LNCAP (cell line): ENCODE data around the gene ST8SIA3.

Source experiments
- TF ChIP-seq, protein P1 (sequence below): fragments of 450-650 bp; IDR thresholded peaks from 2 replicates; pipeline ENCODE4 v1.5.1; 2017; ENCODE audit warnings: mild to moderate bottlenecking

Gene ST8SIA3

DNA sequence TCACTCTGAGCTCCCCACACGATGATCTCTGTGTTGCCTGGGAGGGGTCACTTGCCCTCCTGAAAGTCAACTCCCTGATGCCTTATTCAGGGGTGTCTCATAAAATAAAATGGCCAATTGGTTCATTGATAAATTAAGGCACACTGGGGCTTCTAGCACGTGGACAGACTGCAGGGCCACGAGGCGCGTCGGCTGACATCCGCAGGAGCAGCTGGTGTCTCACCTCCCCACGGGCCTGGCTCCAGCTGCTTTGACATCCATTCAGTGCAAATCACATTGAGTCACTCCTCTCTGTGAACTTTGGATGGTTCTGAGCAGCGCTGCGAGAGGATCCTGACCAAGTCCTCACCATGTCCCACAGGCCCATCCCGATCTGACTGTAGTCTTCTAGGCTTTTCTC lies 4.6 kb upstream of the ST8SIA3 start:
- TF ChIP-seq, protein P1, sequence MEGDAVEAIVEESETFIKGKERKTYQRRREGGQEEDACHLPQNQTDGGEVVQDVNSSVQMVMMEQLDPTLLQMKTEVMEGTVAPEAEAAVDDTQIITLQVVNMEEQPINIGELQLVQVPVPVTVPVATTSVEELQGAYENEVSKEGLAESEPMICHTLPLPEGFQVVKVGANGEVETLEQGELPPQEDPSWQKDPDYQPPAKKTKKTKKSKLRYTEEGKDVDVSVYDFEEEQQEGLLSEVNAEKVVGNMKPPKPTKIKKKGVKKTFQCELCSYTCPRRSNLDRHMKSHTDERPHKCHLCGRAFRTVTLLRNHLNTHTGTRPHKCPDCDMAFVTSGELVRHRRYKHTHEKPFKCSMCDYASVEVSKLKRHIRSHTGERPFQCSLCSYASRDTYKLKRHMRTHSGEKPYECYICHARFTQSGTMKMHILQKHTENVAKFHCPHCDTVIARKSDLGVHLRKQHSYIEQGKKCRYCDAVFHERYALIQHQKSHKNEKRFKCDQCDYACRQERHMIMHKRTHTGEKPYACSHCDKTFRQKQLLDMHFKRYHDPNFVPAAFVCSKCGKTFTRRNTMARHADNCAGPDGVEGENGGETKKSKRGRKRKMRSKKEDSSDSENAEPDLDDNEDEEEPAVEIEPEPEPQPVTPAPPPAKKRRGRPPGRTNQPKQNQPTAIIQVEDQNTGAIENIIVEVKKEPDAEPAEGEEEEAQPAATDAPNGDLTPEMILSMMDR: no peak

DNA sequence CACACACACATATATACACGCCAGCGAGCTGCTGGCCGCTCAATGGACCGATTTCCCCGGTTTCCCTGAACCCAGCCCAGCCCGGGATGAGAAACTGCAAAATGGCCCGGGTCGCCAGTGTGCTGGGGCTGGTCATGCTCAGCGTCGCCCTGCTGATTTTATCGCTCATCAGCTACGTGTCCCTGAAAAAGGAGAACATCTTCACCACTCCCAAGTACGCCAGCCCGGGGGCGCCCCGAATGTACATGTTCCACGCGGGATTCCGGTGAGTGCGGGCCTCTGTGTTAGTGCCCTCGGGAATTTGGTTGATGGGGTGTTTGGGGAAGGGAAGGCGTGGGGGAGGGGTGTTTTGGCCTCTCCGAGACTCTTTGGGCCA lies 392 bp downstream of the ST8SIA3 start:
- TF ChIP-seq, protein P1: no peak

DNA sequence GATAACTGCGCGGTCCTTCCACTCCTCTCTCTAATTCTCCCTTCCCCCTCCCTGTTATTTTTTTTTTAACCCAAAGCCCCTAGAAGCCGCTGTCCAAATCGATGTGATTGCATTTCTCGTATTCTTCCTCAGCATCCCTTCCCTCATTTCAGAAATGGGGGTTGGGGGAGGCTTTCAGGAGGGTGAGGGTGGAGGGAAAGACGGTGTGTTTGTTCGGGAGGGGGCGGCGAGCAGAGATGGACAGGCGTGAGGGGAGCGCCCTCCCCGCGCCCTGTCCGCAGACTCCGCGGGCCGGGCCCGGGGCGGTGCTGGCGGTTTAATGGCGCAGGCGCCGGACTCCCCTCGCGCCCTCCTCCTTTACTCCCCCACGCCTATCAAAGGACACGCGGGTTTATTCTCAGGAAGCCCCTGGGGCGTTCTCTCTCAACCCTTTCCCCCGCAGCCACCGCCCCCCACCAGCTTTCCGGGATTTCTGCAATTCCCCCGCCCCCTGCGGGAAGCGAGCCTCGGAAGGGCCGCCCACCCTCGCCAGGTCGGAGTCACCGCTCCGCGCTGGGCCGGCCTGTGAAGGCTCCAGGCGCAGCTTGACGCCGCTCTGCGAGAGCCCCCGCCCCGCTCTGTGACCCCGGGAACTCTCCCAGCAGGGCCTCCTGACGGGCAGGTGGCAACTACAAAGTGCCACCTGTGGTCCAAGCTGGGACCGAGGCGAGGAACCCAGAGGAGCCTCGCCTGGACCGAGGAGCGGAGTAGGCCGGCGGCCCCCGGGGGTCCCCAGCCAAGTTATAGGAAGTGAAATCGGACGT lies 981 bp downstream of the ST8SIA3 start:
- TF ChIP-seq, protein P1: no peak

- TF ChIP-seq, protein P1: no peak
Observed at GRCh38 chr18:57353940-57354461, 1.6 kb downstream of the ST8SIA3 start.

DNA sequence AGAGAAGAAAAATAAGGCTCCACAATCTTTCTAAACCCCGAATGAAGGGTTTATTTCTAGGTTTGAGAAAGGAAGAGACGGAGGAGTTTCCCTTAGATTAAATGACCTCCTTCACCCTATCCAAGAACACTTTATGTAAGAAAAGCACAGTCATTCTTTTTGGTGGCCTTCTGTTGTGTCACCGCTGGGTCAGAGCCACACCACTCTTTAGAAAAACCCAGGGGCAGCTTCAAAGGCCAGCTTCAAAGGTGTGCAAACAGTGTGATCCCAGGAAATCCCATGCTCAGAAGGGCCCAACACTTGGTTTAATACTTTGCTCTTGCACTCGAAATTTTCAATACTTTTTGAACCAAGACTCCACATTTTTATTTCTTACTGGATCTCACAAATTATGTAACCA lies 7.1 kb downstream of the ST8SIA3 start:
- TF ChIP-seq, protein P1: no peak

DNA sequence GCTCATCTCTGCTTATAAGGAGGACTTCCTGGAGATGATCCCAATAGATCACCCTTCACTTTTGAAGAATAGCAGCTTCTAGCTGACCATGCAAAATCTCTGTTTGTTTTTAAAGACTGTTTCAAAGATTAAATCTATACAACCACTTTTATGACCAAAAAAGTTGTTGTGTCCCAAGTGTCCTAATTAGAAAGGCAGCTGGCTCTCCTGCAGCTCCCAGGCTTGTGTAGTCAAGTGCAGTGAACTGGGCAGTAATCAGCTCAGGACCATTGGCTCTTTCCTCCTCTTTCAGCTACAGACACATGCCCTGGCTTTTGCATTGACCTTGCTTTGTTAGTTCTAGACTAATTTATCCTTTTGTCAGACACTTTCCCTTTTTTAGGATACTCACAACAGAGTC lies 10.4 kb downstream of the ST8SIA3 start:
- TF ChIP-seq, protein P1: no peak

GRCh38 chr18:57364460-57364859 lies 12.1 kb downstream of the ST8SIA3 start:
- TF ChIP-seq, protein P1: no peak
